ENCODE measurements around the gene EFS.
"Not testable (repeated sequence)": the region's sequence is repeated elsewhere in the genome, so short reads cannot be mapped to it uniquely, and the experiment has no call there.

The EFS gene, protein sequence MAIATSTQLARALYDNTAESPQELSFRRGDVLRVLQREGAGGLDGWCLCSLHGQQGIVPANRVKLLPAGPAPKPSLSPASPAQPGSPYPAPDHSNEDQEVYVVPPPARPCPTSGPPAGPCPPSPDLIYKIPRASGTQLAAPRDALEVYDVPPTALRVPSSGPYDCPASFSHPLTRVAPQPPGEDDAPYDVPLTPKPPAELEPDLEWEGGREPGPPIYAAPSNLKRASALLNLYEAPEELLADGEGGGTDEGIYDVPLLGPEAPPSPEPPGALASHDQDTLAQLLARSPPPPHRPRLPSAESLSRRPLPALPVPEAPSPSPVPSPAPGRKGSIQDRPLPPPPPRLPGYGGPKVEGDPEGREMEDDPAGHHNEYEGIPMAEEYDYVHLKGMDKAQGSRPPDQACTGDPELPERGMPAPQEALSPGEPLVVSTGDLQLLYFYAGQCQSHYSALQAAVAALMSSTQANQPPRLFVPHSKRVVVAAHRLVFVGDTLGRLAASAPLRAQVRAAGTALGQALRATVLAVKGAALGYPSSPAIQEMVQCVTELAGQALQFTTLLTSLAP

DNA sequence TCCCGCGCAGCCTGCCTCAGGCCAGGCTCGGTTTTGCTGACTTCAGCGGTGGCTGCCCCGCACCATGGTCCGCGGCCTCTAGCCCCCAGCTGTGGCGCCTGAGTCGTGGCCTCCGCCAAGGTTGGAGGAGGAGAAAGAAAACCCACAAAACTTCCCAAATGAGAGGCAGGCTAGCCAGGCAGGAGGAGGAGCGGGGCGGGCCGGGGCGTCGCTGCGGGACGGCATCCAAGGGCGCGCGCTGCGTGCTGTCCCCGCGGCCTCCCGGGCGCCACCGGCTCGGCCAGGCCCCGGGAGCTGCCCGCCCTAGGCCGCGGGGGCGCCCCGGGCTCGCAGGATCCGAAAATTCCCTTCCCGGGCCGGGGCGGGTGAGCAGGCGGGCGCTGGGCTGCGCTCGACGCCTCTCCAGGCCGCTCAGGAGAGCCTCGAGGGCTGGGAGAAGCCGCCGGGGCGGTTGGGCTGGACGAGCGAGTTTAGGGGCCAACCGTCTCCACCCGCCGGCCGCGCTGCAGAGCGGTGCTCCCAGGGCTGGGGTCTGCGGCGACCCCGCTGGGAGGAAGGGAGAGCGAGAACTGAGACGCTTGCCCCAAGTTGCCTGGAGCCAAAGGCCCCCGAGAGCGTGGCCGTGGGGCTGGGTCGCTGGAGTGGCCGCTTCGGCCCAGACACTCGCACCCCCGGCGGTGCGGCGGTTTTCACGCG lies at the start of gene EFS:
Gene EFS, minus strand, starts transcription at position 137 of the 696 bp plus-strand sequence. CDS start 147 bp downstream, outside the sequence.
- DNase-seq, result peak; percentile 84

DNA sequence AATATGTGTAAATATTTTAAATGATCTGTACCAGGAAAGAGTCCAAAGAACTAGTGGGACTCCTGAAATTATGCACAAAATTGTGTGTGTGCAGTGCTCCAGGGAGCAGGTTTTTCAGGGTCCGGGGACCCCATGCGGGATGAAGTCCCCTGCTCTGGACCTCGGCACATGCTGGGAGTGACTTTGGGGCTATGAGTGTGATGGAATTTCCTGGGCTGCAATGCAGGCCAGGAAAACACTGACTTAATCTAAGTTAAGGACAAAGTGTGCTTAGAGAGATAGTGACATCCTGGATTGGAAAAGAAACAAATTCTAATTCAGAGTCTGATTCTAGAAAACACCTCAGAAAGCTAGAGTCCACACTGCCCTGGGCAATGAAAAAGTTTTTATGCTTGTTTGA lies 49.3 kb upstream of the EFS start:
- no peak for DNase-seq

DNA sequence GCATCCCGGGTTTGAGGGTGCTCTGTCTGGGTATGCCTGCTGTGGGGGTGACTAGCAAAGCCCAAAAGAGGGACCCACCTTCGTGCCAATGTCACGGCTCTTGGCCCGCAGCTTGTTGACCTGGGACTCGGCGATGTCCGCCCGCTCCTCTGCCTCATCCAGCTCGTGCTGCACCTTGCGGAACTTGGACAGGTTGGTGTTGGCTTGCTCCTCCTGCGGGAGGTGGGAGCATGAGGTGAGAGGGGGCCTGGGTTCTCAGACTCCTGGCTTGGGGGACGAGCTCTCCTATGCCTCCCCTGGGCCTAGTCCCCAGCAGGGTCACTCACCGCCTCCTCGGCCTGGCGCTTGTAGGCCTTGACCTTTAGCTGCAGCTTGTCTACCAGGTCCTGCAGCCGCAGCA lies 48.7 kb upstream of the EFS start:
- DNase-seq, result no peak

DNA sequence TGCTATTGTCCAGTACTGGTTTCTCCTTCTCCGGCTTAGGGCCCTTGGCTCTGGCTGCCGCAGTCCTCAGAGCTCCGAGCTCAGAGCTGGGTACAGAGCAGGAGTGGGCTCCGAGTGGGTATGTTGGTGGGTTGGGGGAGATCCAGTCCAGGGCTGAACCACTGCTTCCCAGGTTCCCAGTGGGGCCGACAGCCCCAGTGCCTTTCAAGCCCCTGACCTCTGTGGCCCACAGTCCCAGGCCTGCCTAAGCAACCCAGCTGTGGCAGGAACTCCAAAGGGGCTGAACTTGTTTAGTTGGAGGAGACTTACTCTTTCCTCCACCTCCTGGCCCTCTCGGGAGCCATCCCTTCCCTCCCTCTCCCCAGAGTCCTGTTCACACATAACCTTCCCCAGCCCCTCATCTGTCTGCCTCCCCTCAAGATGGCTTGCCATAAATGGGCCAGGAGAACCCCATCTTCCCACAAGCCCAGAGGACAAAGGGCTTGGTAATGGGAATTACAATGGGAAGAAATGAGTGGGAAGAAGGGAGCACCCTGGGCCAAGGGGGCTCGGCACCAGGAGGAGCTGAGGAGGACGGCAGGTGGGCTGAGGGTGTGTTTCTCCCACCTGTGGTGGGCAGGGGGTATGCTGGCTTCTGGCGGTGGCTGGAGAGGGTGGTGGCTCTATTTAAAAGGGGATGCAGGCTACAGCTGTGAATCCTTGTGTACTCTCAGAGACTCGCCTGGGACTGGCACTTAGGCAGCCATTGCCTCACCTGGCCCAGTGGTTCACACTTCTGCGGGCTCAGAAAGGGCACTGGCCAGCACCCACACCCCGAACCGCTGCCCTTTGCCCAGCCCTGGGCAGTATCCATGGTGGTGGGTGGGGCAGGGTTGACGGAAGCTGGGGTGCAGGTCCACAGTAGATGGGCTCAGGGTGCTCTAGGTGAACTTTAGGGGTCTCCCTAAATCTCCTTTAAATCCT lies 46.9 kb upstream of the EFS start:
- no peak for DNase-seq

DNA sequence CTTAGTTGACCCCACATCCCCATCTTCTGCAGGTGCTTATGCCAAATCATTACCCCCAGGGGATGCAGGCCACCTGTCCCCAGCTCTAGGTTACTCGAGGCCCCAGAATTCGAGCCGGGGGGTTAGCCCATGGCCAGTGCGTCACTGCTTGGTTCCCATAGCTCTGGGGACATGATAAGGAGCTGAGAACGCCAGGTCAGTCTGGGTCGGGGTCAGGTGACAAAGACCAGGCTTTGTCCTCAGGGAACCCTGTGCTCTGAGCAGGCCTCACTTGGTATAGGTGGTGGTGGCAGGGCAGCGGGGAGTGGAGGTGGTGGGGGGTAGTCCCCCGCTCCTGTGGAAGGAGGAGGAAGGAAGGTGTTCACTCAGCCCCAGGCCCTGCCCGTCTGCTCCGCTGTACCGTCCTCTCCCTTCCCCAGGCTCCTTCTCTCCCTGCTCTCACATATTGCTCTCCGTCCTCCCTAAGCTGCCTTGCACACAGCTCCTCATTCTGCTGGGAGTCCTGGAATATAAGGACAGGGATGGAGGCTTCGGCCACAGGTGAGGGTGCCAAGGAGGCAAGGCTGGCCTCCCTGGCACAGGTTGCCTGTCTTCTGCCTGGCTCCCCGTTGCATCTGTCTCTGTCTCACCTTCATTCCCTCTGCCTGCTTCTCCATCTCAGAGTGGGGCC lies 45.1 kb upstream of the EFS start:
- no peak for DNase-seq

DNA sequence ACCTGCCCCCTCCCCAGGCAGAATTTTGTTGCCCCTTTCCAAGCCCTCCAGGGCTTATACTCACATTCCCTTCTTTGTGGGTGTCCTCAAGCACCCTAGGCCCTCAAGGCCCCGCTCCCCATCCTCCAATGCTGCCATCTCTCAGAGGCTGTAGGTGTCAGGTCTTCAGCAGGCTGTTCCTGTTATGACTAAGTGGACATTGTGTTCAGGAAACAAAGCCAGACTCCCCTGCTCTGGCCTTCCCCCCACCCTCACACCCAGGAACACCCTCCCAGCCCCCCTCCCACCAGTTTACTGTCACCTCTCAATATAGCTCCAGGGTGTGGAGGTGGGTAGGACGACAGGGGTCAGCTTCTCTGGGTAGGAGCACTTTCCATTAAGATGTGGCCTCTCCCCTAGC lies 44.5 kb upstream of the EFS start:
- no peak for DNase-seq

DNA sequence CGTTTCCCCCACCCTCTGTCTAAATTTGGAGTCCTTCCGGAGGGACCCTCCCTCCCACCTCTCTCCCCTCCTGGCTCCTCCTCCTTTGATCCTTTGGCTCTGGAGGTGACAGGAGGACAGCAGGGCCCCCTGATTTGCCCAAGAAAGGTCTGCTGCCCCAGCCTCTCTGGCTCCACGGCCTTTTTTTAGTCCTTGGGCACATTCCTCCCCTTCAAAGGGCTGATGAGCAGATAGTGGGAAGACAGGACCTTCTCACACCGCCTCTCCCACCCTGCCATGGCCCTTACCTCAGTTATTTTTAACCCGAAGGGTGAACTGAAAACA lies 43.3 kb upstream of the EFS start:
- no peak for DNase-seq

DNA sequence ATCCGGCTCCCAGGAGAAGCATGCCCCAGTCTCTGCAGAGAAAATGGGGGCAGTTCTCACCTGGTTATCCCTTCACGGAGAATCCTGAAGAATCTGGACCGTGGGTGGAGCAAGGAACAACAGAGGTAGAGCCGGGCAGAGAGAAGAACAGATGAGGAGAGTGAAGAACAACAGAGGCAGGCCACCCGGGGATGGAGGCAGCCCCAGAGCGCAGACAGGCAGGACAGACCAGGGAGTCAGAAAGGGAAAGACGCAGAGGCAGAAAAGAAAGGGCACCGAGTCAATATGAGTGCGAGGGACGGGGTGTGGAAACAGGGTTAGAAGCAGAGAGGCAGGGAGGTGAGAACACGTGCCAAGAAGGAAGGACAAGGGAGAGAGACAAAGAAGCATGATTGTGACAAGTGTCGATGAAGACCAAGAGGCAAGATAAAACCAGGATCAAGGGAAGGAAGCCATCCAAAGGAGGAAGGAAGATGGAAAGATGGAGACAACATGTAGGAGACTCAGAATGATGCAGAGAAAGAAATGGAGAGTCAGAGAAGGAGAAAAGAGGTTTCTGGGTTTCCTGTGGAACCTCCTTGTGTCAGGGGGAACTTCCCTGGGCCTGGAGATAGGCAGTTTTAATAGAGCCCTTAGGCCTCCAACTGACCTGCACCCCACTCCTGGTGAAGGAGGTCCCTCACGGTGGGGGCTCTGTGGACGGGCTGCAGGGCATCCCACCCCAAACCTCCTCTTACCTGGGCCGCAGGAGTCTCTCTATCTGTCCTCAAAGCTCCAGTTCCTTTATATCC lies 42.7 kb upstream of the EFS start, which contains the start of gene MYH6:
Gene MYH6, minus strand, starts transcription at position 758 of the 791 bp plus-strand sequence. CDS start 1,050 bp downstream, outside the sequence.
- DNase-seq, result no peak

DNA sequence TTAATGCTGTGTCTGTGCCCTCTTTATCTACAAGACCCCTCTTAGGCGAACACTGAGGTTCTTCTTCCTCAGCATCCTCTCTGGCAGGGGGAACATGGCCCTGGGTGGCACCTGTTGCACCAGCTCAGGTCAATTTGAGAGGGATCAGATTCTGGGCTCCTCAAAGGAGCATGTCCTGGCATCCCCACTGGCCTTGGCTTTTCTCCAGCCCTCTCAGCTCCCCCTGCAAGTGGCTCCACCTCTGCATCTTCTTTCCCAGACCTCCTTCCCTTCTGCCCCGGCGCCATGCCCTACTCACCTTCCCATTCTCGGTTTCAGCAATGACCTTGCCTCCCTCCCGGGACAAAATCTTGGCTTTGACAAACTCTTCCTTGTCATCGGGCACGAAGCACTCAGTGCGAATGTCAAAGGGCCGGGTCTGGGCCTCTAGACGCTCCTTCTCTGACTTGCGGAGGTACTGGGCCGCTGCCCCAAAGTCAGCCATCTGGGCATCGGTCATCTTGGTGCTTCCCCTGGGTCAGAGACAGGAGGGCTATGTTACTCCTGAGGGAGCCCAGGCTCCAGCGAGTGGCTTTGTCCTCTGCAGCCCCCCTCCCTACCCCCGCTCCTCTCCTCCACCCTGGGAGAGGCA lies 41.9 kb upstream of the EFS start:
- no peak for DNase-seq

DNA sequence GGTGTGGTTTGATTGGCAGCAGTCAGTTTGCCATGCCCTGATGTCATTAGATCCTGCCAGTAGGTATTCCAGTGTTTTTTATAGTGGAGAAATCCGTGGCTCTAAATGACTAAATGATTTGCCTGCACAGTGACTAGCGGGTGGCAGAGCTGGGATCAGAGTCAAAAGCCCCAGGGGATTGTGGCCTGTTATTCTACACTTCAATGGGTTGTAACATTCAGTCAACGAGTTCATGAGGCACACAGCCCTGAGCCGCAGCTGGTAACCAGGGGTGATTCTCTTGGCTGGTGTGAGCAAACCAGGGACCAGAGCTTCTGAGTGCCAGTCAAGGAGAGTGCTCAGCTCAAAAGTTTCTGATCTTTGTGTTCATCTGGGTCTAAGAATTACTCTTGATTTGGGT lies 41.3 kb upstream of the EFS start:
- DNase-seq, result no peak

DNA sequence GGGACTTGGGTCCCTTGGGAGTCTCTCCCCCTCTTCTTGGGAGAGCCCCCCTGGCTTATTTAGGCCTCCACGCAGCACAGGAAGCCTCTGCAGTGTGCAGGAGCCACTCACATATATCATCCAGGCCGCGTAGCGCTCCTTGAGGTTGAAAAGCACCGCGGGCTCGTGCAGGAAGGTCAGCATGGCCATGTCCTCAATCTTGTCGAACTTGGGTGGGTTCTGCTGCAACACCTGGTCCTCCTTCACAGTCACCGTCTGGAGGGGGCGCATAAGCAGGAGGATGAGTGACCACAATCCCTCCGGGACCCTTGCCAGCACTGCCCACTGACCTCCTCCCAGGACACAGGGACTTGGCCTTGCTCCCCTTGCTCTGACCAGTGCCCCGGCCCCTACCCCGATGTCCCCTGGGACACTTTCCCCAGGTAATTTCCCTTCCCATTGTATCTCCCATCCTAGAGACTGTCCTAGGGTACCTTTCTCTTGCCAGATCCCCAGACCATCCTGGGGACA lies 40.6 kb upstream of the EFS start:
- DNase-seq, result no peak

DNA sequence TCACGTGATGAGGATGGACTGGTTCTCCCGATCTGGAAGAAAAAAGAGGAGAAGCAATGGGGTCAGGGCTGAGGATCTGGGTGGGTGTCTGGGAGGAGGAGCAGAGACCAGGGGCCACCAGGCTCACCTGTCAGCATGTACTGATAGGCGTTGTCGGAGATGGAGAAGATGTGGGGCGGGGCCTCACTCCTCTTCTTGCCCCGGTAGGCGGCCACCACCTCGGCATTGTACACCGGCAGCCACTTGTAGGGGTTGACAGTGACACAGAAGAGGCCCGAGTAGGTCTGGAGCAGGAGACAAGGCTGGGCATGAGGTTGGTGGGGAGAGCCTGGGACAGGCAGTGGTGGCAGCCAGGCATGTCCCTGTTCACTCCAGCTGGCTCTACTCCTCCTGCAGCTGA lies 40.1 kb upstream of the EFS start:
- no peak for DNase-seq

DNA sequence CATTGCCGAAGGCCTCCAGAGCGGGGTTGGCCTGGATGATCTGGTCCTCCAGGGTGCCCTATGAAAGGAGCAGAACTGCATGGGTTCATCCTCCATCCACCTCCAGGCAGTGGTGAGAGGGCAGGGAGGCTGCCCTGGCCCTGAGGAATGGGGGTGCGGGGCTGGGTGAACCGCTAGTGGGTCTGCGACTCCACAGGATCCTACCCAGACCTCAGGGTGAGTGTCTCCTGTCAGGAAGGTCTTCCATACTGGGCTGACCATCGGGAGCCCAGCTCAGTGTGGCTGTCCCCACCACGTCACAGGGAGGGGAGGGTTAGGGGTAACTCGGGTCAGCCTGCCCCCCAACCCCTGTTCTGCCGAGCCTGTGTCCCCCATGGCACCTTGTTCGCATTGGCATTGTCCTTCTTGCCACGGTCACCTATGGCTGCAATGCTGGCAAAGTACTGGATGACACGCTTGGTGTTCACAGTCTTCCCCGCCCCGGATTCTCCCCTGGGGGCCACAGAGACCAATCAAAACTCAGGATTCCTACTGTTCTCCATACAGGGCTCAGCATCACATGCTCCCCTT lies 39.4 kb upstream of the EFS start:
- no peak for DNase-seq

DNA sequence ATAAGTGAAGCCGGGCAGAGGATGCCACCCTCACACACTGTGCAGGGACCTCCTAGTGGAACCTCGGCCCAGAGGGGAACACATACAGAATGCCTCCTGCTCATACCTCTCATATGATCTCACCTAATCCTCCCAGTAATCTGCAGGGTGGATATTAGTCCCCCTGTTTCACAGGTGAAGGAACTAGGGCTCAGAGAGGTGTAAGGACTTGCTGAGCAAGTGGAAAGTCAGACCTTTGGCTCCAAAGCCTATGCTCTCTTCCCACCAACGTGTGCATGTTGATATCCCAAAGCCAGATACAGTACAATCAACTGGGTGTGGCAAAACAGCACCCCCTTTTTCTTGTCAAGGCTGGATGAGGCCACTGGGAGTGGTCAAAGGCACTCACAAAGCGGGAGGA lies 38.9 kb upstream of the EFS start:
- DNase-seq, result no peak

DNA sequence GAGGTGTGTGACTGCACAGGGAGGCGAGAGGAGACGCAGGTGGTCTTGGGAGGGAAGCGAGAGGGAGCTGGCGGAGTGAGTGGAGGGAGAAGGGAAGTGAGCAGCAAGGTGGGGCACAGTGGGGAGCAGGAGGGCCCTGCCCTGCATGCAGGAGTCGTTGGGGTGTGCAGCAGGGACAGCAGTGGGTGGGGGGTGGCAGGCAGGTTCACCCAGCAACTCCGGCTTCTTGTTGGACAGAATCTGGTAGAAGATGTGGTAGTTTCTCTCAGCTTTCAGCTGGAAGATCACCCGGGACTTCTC lies 38.1 kb upstream of the EFS start:
- DNase-seq, result no peak

DNA sequence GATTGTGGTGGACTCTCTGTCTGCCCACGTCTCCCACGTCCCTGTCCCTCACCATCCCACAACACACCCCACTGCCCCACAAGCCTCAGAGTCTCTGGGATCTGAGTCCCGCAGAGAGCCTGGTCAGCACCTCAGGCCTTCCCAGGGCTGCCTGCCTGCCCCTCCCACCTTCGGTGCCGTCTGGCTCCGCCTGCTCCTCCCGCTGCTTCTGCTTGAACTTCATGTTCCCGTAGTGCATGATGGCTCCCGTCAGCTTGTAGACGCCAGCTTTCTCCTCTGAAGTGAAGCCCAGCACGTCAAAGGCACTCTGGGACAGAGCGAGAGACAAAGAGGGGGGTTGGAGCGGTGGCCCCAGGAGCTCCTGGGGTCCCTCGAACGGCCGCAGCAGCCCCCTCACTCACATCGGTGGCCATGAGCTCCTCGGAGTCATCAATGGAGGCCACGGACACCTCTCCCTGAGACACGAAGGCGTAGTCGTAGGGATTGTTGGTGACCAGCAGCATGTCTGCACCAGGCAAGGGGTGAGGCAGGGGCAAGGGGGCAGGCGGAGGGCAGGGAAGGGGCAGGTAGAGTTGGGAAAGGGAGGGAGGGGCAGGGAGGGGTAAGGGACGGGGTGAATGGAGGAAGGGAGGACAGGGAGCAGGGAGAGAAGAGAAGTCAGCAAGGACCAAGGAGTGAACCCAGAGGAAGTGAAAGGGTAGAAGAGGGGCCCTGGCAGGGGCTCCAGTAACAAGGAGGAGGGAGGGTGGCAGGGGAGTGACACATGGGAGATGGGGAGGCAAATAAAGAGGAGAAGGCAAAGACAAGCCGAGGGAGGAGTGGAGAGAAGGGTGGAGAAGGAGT lies 37.5 kb upstream of the EFS start:
- DNase-seq, result no peak

DNA sequence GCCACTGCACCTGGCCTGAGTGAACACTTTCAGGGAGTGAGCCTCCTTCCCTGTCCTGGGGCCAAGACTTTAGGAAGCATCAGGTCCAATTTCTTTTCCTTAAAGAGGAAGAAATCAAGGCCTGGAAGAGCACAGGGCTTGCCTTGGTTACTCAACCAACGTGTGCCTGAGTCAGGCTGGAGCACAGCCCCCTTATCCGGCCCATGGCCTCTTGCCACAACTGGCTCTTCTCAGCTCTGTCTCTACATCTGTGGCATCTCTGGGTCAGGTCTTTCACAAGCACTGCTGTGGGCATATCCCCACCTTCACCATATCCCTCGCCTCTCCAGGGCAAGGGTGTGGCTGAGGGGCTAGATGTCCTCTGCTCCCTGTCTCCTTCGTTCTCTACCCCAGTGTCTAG lies 36.3 kb upstream of the EFS start:
- no peak for DNase-seq

DNA sequence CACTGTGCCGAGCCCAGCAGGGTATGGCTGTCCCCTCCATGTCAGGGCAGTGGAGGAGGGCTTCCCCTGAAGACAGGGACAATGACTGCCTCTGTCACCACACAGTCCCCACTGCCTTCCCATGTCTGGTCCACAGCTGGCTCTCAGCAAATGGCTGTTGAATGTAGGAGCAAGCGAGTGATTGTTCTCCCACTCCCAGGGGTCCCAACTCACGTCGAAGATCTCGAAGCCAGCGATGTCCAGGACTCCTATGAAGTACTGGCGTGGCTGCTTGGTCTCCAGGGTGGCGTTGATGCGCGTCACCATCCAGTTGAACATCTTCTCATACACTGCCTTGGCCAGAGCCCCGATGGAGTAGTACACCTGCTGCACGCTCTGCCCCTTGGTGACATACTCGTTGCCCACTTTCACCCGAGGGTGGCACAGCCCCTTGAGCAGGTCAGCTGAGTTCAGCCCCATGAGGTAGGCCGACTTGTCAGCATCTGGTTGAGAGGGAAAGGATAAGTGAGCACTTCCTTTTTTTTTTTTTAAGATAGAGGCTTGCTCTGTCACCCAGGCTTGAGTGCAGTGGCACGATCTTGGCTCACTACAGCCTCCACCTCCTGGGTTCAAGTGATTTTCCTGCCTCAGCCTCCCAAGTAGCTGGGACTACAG lies 35.7 kb upstream of the EFS start:
- DNase-seq, result not testable (repeated sequence)

DNA sequence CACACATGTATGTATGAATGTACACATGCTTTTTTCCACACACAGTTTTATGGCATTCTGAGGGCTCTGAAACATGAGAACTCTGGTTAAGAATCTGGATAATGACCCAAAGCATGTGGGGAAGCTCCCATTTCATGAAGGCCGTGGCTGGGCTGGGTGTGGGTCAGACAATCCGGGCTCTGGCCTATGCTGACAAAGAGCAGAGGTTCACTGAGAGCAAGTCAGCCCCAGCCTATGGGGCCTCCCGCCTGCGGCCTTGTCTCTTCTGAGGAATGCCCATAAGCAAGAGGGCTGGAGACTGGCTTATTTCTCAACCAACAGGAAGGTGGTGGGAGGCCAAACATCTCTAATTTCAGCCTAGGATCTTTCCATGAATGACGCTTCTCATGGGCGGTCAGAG lies 34.6 kb upstream of the EFS start:
- DNase-seq, result no peak

Data from femur (tissue), 1 donor.